ENCODE data around the gene PIP5KL1.
A peak's percentile ranks its signal among the peaks of the same experiment; 100 is the strongest.

Gene PIP5KL1

GRCh38 chr9:127977884-127978647 is 47.5 kb upstream of the PIP5KL1 start:
- no peaks in the 10 kb centered on the region for H4K20me1 ChIP-seq (ENCODE audit: insufficient read depth)
- no peak overlapping the region for H3K4me3 ChIP-seq (IDR thresholded peaks at IDR 0.05; ENCODE audit: insufficient read depth, low read depth, low read length)
- H2AFZ ChIP-seq (ENCODE audit: low read depth): no peak overlapping the region
- H3K36me3 ChIP-seq (ENCODE audit: insufficient read depth): no peaks in the 10 kb centered on the region
- TF ChIP-seq CTCF (conservative IDR thresholded peaks at IDR 0.05; ENCODE audit: low read depth, low read length): no peak
- H3K27ac ChIP-seq: peak overlapping the region; percentile 56; the same call in 1 of the 2 replicates
- peaks cover 70% of the 10 kb centered on the region; the same call in 1 of the 2 replicates for H3K79me2 ChIP-seq (ENCODE audit: insufficient read depth, low read depth)
- peaks cover 61% of the 10 kb centered on the region for H3K4me1 ChIP-seq (ENCODE audit: low read depth, poor library complexity, severe bottlenecking)
- H3K4me2 ChIP-seq: peak overlapping the region; percentile 98
- no peaks in the 10 kb centered on the region for H3K27me3 ChIP-seq (ENCODE audit: insufficient read depth, low read depth)
- H3K9ac ChIP-seq: peak overlapping the region; percentile 17; the same call in 1 of the 2 replicates

GRCh38 chr9:127977009-127977883 is 46.7 kb upstream of the PIP5KL1 start:
- H3K79me2 ChIP-seq (ENCODE audit: insufficient read depth, low read depth): peaks cover 78% of the 10 kb centered on the region
- no peaks in the 10 kb centered on the region for H3K27me3 ChIP-seq (ENCODE audit: insufficient read depth, low read depth)
- H3K27ac ChIP-seq: peak overlapping the region; percentile 15; the same call in 1 of the 2 replicates
- H3K4me2 ChIP-seq: peak overlapping the region; percentile 98
- no peak overlapping the region for H2AFZ ChIP-seq (ENCODE audit: low read depth)
- H3K36me3 ChIP-seq (ENCODE audit: insufficient read depth): no peaks in the 10 kb centered on the region
- TF ChIP-seq CTCF (conservative IDR thresholded peaks at IDR 0.05; ENCODE audit: low read depth, low read length): no peak
- H3K9ac ChIP-seq: peak overlapping the region; percentile 17; the same call in 1 of the 2 replicates
- H3K4me1 ChIP-seq (ENCODE audit: low read depth, poor library complexity, severe bottlenecking): peaks cover 70% of the 10 kb centered on the region
- no peak overlapping the region for H3K4me3 ChIP-seq (IDR thresholded peaks at IDR 0.05; ENCODE audit: insufficient read depth, low read depth, low read length)
- H4K20me1 ChIP-seq (ENCODE audit: insufficient read depth): no peaks in the 10 kb centered on the region

GRCh38 chr9:127976498-127976897 is 45.9 kb upstream of the PIP5KL1 start:
- peaks cover 72% of the 10 kb centered on the region for H3K4me1 ChIP-seq (ENCODE audit: low read depth, poor library complexity, severe bottlenecking)
- H3K27ac ChIP-seq: no peak overlapping the region
- peak overlapping the region; percentile 98; the same call in 1 of the 2 replicates for H3K4me2 ChIP-seq
- H3K4me3 ChIP-seq (IDR thresholded peaks at IDR 0.05; ENCODE audit: insufficient read depth, low read depth, low read length): no peak overlapping the region
- H3K36me3 ChIP-seq (ENCODE audit: insufficient read depth): no peaks in the 10 kb centered on the region
- H2AFZ ChIP-seq (ENCODE audit: low read depth): no peak overlapping the region
- H3K9ac ChIP-seq: no peak overlapping the region
- peaks cover 83% of the 10 kb centered on the region for H3K79me2 ChIP-seq (ENCODE audit: insufficient read depth, low read depth)
- H3K27me3 ChIP-seq (ENCODE audit: insufficient read depth, low read depth): no peaks in the 10 kb centered on the region
- no peaks in the 10 kb centered on the region for H4K20me1 ChIP-seq (ENCODE audit: insufficient read depth)
- TF ChIP-seq CTCF (conservative IDR thresholded peaks at IDR 0.05; ENCODE audit: low read depth, low read length): no peak

GRCh38 chr9:127975376-127976315 is 45.1 kb upstream of the PIP5KL1 start:
- Histone ChIP-seq H3K4me3 (IDR thresholded peaks at IDR 0.05; ENCODE audit: insufficient read depth, low read depth, low read length) (no peak overlapping the region), H3K79me2 (ENCODE audit: insufficient read depth, low read depth) (peaks cover 83% of the 10 kb centered on the region), H4K20me1 (ENCODE audit: insufficient read depth) (no peaks in the 10 kb centered on the region), H3K27ac (no peak overlapping the region), H3K27me3 (ENCODE audit: insufficient read depth, low read depth) (no peaks in the 10 kb centered on the region), H2AFZ (ENCODE audit: low read depth) (no peak overlapping the region), H3K9ac (no peak overlapping the region), H3K36me3 (ENCODE audit: insufficient read depth) (no peaks in the 10 kb centered on the region), H3K4me2 (no peak overlapping the region; the same call in 1 of the 2 replicates), H3K4me1 (ENCODE audit: low read depth, poor library complexity, severe bottlenecking) (peaks cover 79% of the 10 kb centered on the region)
- no peak for TF ChIP-seq CTCF (conservative IDR thresholded peaks at IDR 0.05; ENCODE audit: low read depth, low read length)
